Measurements from ENCODE around the gene IL1A.

DNA sequence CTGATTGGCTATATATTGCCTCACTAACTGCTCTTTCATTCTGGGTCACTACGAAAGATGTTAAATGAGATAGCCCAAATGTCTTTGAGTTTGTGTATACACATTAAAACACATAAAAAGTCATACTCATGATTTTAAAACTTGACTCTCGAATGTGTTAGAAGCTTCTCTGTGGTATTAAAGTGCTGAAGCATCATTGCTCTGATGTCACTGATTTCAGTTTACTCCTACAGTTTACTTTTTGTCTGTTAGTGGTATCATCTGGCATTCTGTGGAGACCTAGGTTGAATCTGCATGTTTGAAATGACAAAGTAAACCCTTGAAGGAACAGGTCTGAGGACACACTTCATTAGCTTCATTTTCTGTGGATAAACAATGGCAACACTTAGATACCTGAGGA lies 52.8 kb downstream of the IL1A start:
- TF ChIP-seq, protein P1, sequence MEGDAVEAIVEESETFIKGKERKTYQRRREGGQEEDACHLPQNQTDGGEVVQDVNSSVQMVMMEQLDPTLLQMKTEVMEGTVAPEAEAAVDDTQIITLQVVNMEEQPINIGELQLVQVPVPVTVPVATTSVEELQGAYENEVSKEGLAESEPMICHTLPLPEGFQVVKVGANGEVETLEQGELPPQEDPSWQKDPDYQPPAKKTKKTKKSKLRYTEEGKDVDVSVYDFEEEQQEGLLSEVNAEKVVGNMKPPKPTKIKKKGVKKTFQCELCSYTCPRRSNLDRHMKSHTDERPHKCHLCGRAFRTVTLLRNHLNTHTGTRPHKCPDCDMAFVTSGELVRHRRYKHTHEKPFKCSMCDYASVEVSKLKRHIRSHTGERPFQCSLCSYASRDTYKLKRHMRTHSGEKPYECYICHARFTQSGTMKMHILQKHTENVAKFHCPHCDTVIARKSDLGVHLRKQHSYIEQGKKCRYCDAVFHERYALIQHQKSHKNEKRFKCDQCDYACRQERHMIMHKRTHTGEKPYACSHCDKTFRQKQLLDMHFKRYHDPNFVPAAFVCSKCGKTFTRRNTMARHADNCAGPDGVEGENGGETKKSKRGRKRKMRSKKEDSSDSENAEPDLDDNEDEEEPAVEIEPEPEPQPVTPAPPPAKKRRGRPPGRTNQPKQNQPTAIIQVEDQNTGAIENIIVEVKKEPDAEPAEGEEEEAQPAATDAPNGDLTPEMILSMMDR (IDR thresholded peaks at IDR 0.05; ENCODE audit: poor library complexity): no peak
- no peak for TF ChIP-seq EZH2 (IDR thresholded peaks at IDR 0.05; ENCODE audit: borderline replicate concordance)
